Inferior parietal cortex (tissue), 1 donor: ENCODE measurements around the gene HSD17B8.
"Not testable (repeated sequence)": the region's sequence is repeated elsewhere in the genome, so short reads cannot be mapped to it uniquely, and the experiment has no call there.

Experiments used
- DNase-seq: peaks from one replicate; pipeline ENCODE4 v3.0.0-alpha.2; 2016; ENCODE audit errors: extremely low spot score

HSD17B8 gene

DNA sequence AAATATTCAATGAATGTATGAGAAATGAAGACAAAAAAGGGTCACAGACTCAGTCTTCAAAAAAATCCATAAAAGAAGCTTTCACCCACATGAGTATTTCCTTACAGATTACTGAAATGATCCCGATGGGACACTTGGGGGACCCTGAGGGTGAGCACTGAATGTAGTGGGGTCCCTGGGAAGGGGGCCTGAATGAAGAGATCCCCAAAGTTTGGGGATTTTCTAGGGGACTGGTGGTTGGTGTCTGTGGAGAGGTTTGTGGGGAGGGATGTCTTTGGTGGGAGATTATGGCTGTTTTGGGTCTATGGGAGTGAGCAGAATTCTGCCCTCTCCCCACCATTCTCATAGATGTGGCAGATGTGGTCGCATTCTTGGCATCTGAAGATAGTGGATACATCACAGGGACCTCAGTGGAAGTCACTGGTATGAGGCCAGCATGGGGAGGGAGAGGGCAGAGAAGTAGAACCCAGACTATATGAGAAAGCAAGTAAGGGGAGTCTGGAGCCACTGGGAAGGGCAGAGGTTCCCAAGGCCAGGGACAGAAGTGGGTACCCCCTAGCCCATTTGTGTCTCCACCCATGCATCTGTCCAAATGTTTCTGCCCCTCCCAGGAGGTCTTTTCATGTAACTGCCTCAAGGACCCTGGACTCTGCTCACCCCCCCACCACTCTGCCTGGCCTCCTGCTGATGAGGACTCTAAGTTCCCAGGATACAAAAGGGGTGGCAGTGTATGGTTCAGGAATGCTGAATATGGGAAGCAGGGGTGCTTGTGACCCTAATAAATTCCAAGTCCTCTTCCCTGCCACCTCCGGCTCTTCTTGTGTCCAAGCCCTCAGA, 1.8 kb downstream of the HSD17B8 start:
- no peak for DNase-seq

DNA sequence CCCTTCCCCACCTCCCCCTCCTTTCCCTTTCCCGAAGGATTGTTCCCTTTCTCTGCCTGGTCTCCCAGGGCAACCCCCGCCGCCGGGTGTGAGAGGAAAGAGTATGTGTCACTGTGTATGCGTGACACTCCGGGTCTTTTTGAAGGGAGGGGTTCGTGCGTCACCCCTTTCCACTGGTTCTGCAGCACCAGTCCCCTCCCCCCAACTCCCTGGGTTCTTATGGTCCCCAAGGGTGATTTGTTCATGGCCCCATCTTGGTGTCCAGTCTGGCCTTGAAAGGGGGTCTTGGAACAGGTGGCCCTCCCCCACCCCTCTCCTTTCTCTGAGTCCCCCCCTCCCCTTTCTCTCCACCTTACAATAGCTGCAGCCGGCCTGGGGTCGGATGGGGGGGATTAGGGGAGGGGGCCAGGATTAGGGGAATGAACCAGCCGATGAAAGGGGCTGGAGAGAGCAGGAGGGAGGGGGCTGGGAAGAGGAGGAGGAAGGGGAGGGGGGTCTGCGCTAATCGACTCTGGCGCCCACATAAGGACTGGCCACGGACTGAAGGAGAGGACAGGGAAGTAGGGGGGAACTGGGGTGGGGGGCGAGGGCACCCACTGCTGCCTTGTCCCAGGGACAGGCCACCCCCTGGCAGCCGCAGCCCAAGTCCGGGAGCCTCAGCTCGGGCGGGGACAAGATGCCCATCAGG, 2.6 kb downstream of the HSD17B8 start:
- no peak for DNase-seq

DNA sequence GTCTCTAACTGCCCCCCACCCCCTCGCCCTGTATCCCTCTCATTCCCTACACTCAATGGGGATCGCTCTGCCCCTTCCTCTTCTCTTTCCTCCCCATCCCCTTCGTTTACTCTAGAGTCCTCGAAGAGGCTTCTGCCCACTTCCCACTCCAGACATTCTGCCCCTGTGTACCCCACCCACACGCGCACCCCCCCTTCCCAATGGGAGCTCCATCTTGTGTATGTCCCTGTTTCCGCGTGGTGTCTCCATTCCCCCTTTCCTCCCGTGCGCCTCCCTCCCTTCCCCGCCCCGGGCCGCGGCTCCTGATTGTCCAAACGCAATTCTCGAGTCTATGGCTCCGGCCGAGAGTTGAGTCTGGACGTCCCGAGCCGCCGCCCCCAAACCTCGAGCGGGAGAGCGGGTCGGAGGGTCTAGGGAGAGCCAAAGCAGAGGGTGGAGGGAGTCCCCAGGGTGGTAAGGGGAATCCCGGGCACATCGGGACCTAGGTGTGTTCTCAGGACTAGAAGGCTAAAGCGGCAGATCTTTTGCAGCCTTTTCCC, 3.2 kb downstream of the HSD17B8 start:
- peak; percentile 34 for DNase-seq

DNA sequence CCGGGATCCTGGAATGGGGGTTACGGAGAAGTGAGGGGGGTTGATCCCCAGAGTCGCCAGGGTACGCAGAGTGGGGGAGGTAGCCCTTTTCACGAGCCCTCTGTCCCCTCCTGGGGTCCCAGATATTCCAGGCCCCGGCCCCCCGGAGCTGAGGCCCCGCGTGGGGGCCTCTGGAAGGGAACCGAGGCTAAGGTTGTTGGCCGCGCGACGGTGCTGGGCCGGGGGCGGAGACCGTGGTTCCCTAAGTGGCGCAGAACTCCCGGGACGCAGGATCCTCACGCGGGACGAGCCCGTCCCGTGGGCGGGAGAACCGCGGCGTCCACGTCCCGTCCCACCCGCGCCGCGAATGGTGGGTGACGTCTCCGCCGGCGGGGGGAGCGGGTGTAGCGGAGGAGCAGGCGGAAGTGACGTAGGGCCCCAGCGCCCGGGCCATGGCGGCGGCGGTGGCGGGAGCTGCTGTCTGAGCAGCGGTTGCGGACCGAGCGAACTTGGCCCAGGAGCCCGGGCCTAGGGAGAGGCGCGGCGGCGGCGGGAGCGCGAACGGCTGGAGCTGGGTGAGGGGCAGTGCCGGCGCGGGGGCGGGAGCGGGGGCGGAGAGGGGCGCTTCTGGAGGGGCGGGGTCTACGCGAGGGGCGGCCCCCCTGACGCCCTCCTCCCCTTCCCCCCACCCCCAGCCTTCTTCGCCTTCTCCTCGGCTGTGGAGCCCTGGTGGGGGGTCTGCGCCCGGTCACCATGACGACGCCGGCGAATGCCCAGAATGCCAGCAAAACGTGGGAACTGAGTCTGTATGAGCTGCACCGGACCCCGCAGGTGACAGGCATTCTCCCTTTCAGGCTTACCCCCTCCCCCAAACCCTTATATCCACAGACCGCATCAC, 3.9 kb downstream of the HSD17B8 start, which contains the start of gene RING1:
Gene RING1 (plus strand): TSS at position 410 of the 877 bp plus-strand sequence. CDS start 323 bp downstream, at position 733.
- peak; percentile 83 for DNase-seq

DNA sequence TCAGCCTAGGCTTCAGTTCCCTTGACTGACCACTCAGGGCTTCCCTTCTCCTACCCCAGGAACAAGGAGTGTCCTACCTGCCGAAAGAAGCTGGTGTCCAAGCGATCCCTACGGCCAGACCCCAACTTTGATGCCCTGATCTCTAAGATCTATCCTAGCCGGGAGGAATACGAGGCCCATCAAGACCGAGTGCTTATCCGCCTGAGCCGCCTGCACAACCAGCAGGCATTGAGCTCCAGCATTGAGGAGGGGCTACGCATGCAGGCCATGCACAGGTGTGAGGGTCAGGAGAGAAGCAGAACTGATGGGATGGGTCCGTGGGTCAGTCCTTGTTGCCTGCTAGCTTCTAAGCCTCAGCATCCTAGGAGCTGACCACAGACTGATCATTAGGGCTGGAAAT, 5.4 kb downstream of the HSD17B8 start:
- no peak for DNase-seq

DNA sequence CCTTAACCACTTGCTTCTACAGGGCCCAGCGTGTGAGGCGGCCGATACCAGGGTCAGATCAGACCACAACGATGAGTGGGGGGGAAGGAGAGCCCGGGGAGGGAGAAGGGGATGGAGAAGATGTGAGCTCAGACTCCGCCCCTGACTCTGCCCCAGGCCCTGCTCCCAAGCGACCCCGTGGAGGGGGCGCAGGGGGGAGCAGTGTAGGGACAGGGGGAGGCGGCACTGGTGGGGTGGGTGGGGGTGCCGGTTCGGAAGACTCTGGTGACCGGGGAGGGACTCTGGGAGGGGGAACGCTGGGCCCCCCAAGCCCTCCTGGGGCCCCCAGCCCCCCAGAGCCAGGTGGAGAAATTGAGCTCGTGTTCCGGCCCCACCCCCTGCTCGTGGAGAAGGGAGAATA, 6.7 kb downstream of the HSD17B8 start:
- no peak for DNase-seq

DNA sequence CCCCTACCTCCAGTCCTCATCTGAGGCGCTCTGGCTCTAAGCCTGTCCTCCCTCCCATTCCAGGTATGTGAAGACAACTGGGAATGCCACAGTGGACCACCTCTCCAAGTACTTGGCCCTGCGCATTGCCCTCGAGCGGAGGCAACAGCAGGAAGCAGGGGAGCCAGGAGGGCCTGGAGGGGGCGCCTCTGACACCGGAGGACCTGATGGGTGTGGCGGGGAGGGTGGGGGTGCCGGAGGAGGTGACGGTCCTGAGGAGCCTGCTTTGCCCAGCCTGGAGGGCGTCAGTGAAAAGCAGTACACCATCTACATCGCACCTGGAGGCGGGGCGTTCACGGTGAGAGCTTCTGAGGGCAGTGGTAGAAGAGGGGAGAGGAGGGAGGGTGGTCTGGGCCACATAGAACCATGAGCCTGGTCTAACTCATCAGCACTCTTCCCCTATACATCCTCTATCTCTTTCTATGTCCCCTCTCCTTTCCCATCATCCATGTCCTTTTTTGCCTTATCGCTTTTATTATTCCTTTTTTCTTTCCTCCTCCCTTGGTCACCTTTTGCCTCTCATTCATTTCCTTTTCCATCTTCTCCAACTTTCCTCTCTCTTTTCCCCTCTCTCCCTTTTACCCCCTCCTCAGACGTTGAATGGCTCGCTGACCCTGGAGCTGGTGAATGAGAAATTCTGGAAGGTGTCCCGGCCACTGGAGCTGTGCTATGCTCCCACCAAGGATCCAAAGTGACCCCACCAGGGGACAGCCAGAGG, 7.4 kb downstream of the HSD17B8 start:
- DNase-seq = no peak

DNA sequence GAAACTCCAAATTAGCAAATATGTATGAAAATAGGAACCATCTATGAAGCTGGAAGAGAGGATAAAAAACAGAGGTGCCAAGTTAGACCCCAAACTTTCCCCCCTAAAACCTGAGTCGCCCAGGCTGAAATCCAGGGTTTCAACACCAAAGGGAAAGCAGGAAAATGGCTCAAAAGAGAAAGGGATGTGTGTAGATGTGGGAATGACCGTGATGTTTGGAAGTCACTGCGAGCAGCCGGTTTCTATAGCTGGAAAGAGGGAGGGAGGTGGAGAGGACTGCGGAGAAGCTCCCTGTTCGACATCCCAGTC, 8.4 kb downstream of the HSD17B8 start:
- DNase-seq = no peak

DNA sequence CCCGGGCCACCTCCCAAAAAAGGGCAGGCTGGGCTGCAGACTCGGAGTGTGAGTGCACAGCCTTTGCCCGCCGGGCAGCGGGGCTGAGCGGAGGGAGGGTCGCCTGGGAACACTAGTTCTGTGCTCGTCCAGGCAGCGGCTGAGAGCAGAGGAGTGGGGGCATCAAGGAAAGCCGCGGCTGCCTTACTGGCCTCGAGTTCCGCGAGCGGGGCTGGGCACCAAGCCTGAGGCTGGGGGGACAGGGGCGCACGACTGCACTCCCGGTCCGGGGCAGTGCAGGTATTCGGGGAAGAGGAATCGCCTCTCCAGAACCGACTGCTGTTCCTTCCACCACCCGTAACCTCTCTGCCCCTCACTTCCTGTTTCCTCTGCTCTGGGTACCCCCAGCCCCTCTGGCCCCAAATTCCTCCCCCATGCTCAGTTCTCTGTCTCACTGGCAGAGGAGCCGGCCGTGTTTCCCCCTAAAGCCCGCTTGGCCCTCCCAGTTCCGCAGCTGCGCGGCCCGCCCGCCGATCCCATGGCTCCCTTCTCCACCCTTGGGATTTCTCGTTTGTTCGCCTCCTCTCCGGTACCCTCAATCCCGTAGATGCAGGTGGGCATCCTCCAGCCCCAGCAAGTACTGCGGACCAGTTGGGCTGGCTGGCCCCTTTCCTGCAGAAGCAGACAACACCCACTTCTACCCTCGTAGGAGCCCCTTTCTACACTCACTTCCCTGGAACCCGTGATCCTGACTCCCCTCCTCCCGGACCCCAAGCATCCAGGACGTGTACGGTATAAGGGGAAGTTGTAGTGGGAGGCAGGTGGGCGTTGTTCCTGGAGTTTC, 8.9 kb downstream of the HSD17B8 start:
- no peak for DNase-seq

DNA sequence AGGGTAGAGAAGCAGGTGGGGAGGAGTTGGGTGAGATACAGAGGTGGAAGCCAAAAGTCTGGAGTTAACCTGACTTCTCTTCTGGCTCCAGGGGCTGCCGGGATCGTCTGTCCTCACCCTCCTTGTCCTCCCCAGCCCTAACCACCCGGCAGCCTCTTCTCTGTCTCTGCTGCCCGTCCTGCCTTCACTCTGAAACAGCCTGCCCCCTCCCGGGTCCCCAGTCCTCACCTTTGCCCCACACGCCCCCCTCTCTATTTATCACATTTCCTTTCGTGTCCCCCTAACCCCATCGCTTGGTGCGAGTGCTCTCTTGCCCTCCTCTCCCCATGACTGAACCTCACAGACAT, 9.5 kb downstream of the HSD17B8 start:
- DNase-seq = no peak

DNA sequence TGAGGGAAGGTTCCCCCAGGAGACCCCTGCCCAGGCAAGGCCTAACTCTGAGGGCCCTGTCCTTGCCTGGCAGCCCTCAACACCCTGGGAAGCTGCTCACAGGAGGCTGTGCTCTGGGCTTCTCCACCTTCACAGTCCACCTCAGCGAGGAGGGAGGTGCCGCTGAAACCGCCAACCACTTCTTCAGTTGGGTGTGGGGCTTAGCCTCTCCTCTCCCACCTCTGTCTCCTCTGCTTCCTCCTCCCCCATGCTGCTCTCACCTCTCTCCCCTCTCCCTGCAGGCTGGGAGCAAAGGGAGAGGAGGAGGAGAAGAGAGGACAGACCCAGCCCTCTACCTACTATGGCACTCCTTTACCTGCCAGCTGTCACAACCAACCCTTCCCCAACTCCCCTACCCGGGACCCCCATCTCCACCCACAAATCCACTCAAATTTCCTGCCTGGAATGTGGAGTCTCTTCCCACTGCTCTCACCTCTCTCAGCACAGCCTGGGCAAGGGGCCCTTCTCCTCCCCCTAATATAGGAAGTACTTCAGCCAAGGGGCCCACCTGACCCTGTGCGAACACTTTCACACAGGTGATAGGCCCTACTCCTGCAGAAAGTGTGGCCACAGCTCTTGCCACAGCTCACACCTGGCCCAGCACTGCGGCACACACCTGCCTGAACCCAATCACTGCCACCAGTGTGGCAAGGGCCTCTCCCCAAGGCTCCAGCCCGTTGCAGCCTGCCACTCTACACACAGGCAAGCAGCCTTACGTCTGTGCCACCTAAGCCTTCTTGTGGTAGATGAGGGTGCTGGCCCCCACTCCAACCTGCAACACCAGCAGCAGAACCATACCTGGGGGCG, 11.0 kb downstream of the HSD17B8 start:
- DNase-seq = no peak

DNA sequence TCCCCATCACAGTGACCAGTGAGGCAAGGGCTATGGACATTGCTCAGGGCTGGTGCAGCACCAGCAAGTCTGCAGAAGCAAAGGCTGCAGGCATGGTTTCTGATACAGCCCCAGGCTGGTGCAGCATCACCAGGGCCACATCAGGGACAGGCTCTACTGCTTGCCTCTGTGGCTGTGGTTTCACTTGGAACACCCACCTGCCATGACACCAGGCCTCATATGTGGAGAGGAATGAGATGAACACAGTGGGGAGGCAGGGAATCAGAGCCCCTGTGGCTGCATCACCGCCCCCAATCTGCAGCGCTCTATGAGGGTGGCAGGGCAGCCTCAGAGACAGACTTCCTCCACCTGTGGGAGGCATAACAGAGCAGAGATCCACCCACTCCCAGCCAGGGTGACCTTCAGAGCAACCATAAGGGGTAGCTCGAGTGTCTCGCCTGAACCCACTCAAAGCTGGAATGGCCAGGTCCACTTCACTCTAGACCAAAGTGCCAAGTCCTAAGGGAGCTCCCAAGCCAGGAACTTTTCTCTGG, 11.7 kb downstream of the HSD17B8 start:
- DNase-seq = no peak

DNA sequence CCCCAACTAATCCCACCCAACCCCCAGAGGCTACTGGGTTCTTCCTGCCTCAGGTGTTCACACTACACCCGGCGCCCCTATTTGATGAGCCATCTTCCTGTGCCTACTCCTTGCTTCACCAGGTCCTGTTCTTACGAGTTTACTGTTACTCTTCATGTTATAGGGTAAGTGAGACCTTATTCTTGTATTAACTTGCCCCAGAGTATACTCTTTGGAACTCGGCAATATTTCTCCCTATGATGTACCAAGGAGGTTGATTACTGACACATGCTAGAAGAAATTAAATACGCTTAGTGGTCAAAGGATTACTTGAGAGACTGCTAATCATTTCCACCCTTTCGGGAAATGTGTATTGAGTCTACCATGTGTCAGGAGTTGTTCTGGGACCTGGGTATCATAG, 12.8 kb downstream of the HSD17B8 start:
- no peak for DNase-seq

DNA sequence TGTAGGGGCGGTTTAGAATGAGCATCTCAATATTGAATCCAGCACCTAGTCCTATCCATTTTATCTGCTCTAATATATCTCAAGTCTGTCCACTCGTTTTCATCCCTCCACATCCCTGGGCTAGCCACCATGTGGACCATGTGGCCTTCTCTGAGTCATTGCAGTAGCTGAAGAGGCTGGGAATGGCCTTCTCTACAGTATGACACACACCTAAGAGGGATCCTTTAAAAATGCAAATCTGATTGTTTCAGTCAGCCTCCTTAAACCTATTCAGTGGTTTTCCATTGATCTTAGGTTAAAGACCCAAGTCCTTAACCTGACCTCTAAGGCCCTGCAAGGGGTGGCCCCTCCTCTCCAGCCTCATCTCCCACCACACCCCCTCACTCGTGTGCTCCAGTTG, 13.2 kb downstream of the HSD17B8 start:
- no peak for DNase-seq

DNA sequence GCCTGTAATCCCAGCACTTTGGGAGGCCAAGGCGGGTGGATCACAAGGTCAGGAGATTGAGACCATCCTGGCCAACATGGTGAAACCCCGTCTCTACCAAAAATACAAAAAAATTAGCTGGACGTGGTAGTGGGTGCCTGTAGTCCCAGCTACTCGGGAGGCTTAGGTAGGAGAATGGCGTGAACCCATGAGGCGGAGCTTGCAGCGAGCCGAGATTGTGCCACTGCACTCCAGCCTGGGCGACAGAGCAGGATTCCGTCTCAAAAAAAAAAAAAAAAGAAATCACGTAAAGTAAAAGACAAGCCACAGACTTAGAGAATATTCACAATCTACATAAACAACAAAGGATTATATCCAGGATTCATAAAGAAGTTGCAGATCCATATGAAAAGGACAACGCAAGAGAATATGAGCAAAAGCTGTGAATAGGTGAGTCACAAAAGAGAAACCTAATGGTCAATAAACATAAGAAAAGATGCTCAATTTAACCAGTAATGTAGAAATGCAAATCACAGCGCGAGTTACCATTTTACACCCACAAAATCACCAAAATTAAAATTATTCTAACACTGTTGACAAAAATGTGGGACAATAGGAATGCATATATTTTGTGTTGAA, 22.2 kb downstream of the HSD17B8 start:
- not testable (repeated sequence) for DNase-seq

DNA sequence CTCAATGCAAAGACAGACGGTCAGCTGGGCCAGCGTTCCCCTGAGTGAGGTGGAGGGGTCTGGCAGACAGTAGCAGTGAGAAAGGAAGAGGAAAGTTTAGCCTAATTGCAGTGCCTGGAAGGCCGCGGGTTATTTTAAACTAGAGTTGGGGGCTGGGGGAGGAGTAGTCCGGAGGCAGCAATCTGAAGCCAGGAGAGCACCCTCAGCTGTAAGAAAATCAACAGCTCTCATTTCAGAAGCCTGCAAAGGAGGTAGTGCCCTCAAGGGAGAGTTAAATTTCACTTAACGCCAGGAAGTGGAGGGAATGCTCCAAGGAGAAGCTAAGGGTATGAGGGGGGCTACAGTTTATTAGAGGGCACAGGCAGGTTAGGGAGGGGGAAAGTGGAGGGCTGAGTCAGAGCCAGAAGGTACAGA, 30.8 kb downstream of the HSD17B8 start:
- no peak for DNase-seq

DNA sequence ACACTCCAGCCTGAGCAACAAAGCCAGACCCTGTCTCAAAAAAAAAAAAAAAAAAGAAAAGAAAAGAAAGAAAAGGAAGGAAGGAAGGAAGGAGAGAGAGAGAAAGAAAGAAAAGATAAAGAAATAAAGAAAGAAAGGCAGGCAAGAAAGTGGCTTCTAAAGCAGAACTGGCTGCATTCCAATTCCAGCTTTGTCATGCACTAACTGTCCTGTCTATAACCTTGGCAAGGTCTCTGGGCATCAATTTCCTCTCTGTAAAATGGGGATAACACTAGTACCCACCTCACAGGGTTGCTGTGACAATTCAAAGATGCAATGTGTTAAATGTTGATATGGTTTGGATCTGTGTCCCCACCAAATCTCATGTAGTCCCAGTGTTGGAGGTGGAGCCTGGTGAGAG, 31.9 kb downstream of the HSD17B8 start:
- no peak for DNase-seq

DNA sequence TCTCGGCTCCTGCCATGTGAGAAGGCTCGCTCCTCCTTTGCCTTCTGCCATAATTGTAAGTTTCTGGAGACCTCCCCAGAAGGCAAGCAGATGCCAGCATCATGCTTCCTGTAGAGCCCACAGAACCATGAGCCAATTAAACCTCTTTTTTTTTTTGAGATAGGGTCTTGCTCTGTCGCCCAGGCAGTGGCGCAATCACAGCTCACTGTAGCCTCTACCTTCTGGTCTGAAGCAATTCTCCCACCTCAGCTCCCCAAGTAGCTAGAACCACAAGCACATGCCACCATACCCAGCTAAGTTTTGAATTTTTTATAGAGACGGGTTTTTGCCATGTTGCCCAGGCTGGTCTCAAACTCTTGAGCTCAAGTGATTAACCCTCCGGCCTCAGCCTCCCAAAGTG, 32.4 kb downstream of the HSD17B8 start:
- DNase-seq = no peak

DNA sequence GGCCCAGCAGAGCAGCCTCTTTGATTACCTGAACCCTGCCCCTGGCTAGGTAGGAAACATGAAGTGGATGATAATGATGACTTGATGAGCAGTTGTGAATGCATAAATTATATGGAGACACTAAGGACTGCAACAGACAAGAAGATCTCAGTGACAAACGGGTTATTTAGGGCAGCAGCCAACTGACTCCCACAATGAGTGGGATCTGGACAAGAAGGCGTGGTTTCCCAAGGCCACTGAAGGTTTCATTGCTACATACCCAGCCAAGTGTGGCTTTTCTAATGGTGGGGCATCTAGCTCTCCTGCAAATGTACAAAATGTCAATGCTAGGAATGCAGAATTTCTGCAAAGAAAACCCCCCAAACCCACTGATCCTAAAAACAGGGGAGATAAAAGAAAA, 33.3 kb downstream of the HSD17B8 start:
- no peak for DNase-seq
